Activated CD8-positive, alpha-beta memory T cell treated with anti-CD3 and anti-CD28 coated beads, Interleukin-2, amount 50 U/mL, for 24 hours (primary cell): ENCODE results near the gene ZSCAN22.

Experiments
- DNase-seq: peaks from one replicate; pipeline ENCODE4 v3.0.0-alpha.2; 2020; ENCODE audit errors: extremely low read depth

Gene ZSCAN22

DNA sequence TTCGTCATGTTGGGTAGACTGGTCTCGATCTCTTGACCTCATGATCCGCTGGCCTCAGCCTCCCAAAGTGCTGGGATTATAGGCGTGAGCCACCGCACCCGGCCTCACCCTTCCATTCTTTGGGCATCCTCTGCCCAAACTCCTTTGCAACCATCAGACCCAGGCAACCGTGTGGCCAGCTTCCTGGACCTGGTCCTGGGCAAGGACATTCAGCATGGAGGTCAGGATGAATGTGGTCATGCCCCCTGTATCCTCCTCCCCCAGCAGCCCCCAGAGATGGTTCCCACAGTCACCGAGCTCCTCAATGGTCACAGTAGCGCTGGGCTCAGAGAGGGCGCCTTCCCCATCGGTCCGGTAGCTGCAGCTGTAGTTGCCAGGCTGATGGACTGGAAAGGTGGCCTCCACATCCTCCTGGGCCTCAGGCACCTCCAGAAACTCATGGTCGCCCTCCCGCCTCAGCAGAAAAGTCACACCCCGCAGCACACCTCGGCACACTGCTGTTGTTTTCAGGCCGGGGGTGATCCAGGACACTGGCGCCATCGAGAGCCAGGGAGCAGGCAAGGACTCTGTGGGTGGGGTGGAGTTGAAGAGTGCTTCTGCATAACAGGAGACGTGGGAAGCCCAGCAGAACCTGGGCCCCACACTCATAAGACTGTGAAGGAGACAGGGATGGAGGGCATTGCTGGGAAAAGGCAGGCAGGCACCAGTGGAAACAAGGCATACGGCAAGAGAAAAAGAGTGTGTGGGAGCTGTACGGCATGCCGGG, 25.4 kb downstream of the ZSCAN22 start:
- no peak for DNase-seq

DNA sequence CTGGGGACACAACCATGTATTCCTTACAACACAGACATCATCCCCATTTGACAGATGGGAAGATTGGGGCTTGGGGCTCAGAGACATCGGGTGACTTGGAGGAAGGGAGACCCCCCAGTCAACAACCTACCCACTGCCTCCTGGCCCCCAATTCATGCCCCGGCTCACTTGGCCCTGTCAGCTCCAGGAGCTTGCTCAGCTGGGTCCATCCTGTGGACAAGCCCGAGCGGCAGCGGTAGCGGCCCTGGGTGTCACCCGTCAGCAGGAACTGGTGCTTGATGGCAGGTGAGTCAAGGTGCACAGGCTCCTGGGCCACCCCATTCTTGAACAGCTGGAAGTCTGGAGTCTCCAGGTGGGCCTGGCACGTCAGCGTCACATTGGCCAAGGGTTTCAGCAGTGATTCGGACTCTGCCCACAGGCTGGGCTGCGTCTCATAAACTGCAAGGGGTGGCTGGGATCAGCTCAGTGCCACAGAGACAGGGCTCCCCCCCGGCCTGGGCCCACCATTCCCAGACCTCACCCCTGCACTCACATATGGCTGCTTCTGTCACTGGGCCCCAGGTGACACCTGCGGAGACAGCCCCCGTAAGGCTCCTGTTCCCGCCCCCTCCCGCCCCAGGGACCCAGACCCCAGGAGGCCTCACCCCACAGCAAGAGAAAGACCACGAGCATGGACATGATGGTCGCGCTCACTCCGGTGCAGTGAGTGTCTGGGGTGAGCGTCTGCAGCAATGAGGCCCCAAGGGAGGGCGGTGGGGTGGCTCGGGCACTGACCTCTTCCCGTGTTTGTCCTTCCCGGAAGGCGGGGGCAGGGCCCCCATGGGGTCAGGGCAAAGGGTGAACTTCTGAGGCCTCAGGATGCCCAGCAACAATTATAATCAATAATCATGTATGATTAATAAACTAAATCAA, 26.2 kb downstream of the ZSCAN22 start, which contains the start of gene A1BG:
Gene A1BG, minus strand, starts transcription at position 733 of the 912 bp plus-strand sequence. Its CDS starts 55 bp downstream, at position 678.
- no peak for DNase-seq

DNA sequence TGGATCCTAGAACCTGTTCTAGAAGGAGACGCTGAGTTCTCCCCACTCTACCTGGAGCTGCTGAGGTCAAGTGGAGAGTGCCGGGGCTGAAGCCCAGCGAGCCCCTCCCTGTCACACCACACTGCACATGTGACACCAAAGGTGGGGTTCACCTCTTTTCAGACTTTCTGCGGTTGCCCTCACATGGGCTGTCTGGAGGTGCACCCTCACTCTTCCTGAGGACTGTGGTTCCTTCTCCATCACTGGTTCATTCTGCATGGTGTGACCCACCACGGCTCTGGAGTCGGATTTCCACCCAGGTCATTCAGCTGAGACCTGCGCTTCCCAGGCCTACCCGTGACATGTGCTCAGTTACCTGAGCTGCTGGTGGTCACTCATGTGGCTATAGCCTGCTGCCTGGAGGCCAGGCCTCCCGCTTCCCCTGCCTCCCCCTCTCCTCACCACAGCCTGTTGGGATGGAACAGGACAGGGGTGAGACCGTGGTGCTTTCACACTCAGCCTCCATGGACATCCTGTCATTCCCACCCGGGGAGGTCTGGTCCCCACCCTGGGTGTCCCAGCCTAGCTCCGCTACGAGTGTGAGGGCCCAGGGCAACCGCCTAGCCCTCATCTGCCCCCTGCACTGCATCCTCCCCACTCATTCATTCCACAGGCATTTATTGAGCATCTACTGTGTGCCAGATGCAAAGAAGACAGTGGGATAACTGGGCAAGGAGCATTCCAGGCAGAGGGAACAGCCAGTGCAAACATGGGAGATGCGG, 27.1 kb downstream of the ZSCAN22 start:
- no peak for DNase-seq

DNA sequence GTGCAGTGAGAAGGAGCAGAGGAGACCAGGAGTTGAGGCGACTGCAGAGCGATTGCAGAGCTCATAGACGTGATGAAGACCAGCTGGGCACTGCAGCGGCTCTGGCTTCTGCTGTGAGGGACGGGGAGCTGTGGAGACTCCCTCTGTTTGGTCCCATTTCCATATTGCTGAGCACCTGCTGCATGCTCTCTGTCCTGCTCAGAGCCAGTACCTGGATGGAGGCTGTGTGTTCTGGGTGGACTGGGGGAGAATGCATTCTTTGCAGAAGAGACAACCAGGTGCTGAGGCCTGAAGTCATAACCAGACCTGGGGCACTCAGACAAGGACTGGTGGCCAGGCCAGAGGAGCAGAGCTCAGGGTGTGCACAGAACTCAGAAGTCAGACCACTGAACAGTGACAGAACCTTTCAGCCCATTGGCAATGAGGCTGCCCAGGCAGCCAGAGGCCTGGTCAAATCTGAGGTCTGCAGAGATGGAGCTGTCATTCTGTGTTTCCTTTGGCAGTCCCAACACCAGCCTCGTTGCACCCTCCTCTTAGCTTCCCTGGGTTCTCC, 27.8 kb downstream of the ZSCAN22 start:
- no peak for DNase-seq

DNA sequence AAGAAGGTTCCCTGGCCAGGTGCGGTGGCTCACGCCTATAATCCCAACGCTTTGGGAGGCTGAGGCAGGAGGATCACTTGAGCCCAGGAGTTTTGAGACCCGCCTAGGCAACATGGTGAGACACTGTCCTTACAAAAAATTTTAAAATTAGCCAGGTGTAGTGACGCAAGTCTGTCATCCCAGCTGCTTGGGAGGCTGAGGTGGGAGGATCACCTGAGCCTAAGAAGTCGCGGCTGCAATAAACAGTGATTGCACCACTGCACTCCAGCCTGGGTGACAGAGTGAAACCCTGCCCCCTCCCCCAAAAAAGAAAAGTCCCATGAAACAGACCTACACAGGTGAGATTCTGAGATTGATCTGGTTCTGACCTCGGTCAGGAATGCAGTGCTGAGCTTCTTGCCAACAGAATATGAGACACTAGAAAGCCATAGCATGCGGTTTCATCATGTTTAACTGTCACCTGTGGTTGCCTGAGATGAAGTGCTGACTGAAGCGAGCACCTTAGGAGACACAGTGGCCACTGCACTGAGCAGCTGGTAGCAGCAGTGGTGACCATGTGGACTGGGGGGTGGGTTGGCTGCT, 28.5 kb downstream of the ZSCAN22 start:
- DNase-seq = no peak

DNA sequence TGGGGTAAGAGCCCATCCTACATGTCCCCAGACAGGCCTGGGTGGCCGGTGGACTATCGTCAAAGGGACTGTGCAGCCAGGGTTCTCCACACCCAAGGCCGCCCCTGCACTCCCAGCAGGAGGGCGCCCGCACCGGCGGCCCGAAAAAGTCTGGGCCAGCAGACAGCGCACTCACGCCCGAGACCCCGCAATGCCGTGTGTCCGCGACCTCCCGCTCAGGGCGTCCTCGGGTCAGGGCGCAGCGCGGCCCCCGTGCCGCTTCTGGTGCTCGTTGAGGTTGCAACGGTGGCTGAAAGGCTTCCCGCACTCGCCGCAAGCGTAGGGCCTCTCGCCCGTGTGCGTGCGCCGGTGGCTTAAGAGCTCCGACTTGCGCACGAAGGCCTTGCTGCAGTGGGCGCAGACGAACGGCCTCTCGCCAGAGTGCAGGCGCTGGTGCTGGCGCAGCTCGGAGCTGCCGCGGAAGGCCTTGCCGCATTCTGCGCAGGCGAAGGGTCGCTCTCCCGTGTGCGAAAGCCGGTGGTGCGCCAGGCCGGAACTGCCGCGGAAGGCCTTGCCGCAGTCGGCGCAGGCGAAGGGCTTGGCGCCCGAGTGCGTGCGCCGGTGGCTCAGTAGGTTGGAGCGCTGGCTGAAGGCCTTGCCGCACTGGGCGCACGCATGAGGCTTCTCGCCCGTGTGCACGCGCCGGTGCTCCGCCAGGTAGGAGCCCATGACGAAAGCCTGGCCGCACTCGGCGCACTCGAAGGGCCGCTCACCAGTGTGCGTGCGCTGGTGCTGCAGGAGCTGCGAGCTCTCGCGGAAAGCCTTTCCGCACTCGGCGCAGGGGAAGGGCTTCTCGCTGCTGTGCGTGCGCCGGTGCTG, 29.3 kb downstream of the ZSCAN22 start:
- no peak for DNase-seq

DNA sequence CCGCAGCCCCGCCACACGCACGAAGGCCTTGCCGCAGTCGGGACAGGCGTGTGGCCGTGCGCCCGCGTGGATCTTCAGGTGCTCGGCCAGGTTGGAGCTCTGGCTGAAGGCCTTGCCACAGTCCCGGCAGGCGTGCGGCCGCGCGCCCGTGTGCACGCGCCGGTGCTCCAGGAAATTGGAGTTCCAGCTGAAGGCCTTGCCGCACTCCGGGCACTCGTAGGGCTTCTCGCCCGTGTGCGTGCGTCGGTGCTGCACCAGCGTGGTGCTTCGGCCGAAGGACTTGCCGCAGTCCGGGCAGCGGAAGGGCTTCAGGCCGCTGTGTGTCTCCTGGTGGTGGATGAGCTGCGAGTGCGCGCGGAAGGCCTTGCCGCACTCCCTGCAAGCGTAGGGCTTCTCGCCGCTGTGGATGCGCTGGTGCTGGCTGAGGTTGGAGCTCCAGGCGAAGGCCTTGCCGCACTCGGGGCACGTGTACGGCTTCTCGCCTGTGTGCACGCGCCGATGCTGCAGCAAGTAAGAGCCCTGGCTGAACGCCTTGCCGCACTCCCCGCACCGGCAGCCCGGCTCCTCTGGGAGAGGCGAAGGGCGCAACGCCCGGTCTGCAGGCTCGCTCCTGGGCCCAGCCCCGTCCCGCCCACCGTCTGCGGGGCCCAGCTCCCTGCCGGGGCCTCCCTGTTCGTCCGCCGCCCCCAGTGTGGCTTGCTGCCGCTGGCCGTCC, 30.1 kb downstream of the ZSCAN22 start:
- DNase-seq = no peak

DNA sequence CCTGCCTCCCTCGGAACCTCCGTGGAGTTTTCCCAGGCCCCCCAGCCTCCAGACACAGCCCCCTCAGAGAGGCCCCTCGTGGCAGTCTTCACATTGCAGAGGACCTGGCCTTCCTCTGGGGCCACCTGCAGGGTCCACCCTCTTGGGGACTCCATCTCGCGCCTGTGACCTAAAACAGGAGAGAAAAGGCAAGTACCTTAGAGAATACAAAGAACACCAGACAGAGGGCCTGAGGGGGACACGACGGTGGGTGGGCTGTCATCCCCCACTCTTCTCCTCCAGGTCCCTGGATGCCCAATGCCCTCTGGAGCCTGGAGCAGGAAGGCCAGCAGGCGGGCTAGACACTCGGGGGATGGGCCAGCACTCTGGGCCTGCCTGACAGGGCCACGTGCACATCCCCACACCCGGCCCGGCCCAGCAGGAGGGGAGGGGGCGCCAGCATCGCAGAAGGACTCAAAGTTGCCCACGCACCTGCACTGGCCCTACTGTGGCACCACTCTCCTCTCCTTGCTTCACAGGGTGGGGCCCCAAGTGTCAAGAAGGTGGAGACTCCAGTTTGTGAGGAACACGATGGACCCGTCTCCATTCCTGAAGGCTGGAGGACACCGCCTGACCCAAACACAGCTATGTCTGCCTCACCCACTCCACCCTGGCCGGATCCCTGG, 30.8 kb downstream of the ZSCAN22 start:
- DNase-seq = no peak

DNA sequence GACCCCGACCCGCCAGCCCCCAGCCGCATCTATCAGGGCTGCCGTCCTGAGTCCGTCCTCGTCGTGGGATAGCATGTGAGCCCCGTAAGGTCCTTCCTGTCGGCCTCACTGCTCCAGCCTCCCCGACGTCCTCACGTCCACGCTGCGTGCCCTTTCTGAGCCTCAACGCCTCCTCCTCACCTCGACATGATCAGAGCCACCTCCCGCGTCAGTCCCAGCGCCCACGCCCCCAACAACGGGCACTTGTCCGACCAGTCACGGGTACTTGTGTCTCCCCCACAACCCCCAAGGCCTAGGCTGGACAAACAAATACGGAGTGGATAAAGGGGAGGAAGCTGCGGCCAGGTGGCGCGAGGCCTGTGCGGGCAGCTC, 35.1 kb downstream of the ZSCAN22 start:
- no peak for DNase-seq

DNA sequence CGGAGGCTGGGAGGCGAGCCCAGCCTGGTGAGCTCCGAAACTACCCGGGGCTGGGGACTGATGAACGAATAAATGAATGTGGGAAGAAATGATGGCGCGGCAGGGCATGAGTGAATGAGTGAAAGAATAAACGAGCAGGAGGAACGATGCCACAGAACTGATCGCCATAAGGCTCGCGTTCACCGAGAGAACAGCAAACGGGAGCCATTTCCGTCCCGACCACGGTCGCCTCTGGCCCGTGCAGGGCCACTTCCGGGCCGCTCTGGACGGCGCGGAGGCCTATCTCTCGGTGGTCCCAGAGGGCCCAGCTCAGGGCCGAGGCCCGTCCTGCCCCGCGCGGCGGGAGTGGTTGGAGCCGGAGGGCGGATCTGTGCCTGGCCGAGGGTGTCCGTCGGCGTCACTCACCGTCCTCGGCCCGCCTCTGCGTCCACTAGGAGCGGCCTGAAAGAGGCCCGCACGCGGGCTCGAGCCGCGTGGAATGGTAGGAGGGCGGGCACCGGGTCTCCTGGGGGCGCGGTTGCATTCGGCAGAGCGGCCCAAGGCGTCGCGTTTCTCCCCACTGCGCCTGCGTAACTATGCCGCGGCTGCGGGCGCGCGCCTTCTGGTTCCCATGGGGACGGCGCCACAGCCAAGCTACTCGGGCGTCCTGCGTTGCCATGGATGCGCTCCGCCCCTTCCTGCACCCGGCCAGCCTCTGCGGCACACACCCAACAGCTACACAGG, 35.6 kb downstream of the ZSCAN22 start, which contains the start of gene ZNF497:
Gene ZNF497, minus strand, starts transcription at position 480 of the 723 bp plus-strand sequence. CDS start 5,116 bp downstream, outside the sequence.
- DNase-seq = peak; percentile 87

DNA sequence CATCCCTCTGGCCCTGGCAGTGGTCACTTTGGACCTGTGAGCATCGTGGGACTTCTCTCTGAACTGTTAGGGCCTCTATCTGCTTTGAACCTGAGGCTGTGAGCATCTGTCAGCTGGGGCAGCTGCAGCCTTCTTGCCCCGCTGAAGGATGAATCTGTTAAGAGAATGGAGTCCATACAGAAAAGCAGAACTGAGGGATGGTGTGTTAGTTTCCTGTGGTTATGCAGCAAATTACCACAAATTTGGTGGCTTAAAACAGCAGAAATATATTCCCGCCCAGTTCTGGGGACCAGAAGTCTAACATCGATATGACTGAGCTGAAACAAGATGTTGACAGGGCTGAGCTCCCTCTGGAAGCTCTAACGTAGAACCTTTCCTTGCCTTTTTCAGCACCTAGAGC, 37.4 kb downstream of the ZSCAN22 start:
- no peak for DNase-seq

DNA sequence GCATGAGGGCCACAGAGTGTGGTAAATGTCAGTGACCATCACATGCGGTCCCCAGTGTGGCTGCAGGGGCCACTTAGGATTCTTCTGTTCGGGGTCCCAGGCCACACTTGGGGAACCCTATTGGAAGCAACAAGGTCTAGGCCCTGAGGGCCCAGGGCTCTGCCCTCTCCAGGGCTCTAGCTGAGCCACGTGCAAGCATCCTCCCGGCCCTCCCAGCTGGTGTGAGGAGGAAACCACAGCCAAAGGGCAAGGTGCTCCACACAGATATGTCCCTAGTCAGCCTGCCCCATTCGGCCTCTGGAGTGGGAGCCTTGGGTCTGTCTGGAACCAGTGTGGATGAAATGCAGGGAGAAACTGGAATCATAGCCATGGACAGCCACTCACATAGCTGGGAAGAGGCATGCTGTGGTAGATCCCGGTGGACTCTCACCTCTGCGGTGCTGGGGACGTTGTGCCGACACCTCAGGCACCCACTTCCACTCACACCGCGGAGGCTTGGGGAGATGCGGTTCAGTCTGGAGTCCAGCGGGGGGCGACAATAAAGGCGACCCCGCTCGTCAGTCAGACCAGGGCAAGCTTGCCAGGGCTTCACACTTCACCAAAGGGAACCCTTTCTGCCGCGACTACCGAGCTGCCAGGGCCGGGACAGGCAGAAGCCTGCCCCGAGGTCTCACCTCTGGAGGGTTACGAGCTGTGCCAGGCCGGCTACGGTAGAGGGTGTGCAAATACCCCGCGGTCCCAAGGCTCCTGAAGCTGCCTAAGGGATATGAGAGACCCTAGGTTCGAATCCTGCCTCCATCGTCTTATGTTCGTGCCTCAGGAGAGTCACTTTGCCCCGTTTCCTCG, 40.0 kb downstream of the ZSCAN22 start:
- no peak for DNase-seq

DNA sequence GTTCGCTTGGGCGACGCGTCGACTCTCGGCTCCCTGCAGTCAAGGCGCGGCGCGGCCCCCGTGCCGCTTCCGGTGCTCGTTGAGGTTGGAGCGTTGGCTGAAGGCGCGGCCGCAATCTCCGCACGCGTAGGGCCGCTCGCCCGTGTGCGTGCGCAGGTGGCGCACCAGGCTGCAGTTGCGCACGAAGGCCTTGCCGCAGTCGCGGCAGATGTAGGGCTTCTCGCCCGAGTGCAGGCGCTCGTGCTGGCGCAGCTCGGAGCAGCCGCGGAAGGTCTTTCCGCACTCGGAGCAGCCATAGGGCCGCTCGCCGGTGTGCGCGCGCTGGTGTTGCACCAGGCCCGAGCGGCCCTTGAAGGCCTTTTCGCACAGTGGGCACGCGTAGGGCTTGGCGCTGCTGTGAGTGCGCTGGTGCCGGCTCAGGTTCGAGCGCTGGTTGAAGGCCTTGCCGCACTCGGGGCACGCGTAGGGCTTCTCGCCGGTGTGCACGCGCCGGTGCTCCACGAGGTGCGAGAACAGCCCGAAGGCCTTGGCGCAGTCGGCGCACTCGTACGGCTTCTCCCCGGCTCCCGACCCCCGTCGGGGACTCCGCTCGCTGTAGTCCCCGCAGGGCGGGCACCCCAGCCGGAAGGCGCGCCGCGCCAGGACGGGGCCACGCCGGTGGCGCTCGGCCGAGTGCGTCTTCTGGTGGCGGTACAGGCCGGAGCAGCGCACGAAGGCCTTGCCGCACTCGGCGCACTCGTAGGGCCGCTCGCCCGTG, 41.1 kb downstream of the ZSCAN22 start:
- no peak for DNase-seq

DNA sequence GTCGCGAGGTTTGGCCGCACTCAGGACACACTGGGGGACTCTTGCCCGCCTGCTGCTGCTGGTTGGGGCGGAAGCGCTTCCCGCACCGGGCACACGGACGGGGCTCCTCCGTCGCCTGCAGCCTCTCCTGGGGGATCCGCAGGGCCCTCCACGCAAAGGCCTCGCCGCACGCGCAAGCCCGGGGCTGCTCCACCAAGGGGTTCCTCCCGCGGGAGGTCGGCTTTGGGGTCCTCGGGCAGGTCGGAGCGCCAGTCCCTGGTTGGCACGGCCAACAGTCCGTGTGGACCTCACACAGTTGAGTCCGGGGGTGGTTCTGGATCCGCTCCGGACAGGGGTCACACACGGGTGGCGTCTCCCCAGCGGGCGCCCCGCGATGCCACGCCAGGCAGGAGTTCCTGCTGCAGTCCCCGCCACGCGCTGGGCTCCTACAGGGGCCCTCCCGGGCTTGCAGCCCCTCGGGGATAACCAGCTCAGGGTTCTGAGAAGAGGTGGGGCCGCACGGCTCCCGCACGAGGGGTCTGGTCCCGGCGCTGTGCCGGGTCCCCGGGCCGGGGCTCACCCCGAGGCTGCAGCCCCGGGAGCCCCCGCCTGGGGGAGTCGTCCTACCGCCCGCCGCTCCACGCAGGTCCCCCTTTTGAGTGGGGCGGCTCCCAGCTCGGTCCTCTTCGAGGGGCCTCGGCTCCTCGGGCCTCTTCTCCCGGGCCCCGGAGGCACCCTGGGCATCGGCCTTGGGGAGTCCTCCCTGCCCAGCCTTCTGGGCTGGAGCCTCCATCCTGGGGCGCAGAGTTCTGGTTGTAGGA, 42.0 kb downstream of the ZSCAN22 start:
- DNase-seq = no peak

DNA sequence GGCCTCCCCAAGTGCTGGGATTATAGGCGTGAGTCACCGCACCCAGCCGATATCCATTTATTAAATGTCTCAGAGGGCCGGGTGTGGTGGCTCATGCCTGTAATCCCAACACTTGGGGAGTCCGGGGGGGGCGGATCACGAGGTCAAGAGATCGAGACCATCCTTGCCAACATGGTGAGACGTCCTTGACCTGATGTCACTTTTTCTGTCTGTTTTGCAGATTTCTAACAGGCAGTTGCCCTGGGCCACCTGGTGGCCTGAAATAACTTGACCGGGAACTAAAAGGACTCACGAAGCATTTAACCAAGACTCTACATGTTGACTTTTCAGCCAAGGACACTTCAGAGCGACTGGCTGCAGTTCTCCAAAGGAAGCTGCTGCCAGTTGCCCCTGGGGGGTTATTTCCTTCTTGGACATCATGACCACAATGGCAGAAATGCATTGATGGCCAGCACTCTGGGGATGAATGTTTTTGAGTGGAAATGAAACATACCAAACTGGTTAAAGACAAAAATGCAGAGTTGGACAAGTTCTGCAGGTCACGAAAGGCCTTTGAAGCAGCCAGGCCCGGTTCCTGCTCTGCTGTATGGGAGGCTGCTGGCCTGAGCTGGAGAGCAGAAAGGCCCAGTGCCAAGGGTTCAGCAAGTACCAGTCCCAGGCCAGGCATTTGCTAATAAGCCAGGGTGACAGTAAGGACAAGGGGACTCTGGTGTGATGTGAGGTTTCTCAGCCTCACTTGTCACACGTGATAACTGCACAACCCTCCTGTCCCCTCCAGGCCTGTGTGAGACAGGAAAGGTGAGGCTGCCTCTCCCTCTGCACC, 45.7 kb downstream of the ZSCAN22 start:
- DNase-seq = no peak
